Measurements from ENCODE around the gene SCGB3A1. TPM values are rescaled to one million over a fixed set of nuclear protein-coding genes. Genes with fewer than 3 reads are reported as not detected.

SCGB3A1 gene
- total and polyA plus RNA-seq, 9 of the 15 experiments (the other 6 are each of a cell fraction or from before 2014, with no cell fraction given), result 0.33 TPM; not detected in 8

- intact Hi-C loops (cut with micrococcal nuclease), result no loop called here
- no TSS peak for BruUV-seq (replicated peaks)
- peaks cover 0 to 24% of the 10 kb centered on the region in 2 experiments; a peak in 3 of 5 replicates for H3K4me1 ChIP-seq (replicated peaks in 1 of 2; ENCODE audit: control insufficient read depth in 2 of 2, insufficient read depth in 2 of 2, low read length in 2 of 2)
- no peaks in the 10 kb centered on the region for H3K9me1 ChIP-seq (ENCODE audit: control insufficient read depth, insufficient read depth, low read length)
- no peak for FAIRE-seq
- H3K4me3 ChIP-seq, result no peak overlapping the region
- CTCF ChIA-PET (ENCODE audit: low intra/inter-chr PET ratio), result no interaction called here
- TF ChIP-seq MEF2D (tag; conservative IDR thresholded peaks at IDR 0.05; ENCODE audit: low read depth) (no peak), HCFC1 (IDR thresholded peaks at IDR 0.05; ENCODE audit: low read depth, low read length) (no peak), ILK (tag; IDR thresholded peaks at IDR 0.05; ENCODE audit: borderline replicate concordance, low read depth) (no peak), NELFE (IDR thresholded peaks at IDR 0.05; ENCODE audit: insufficient read depth, insufficient read length) (no peak), CTBP1 (IDR thresholded peaks at IDR 0.05; ENCODE audit: borderline replicate concordance) (0 out of 2 replicates have a peak, but pooled peaks have one; percentile 25), TCF7 (IDR thresholded peaks at IDR 0.05; ENCODE audit: borderline replicate concordance) (no peak), NFE2 (IDR thresholded peaks at IDR 0.05; ENCODE audit: low read depth) (no peak), EP300 (IDR thresholded peaks at IDR 0.05; ENCODE audit: low read length) (no peak)
- H3K36me3 ChIP-seq (ENCODE audit: control insufficient read depth, insufficient read depth, low read length), result no peaks in the 10 kb centered on the region
- H3K4me2 ChIP-seq (ENCODE audit: insufficient read depth, low read length), result no peak overlapping the region
- no peak overlapping the region for H3K27ac ChIP-seq (ENCODE audit: extremely low read depth, low read depth, low read length)
- H3K27me3 ChIP-seq (ENCODE audit: control insufficient read depth in 2 of 2, insufficient read depth in 2 of 2, low read length in 2 of 2), result peaks cover 44 to 71% of the 10 kb centered on the region in 2 experiments; a peak in 4 of 5 replicates
- ATAC-seq, result no peak
- DNase-seq (ENCODE audit: extremely low read depth in 1 of 4, low spot score in 3 of 4), result no peak
- H3K9me3 ChIP-seq (replicated peaks; ENCODE audit: control insufficient read depth, insufficient read depth, low read depth, low read length), result no peaks in the 10 kb centered on the region
- POLR2A ChIA-PET, result no interaction called here
- in situ Hi-C loops (cut with MboI), result no loop called here
- H4K20me1 ChIP-seq (replicated peaks; ENCODE audit: control insufficient read depth, insufficient read depth, low read length), result peaks cover 8% of the 10 kb centered on the region; the same call in 1 of the 2 replicates
- WGBS (ENCODE audit: insufficient coverage, low coverage, missing lambda C conversion rate), result 2% methylated on average over 25 of the region's 27 CpGs
- no peak overlapping the region for H2AFZ ChIP-seq (ENCODE audit: low read depth, low read length)
- no peak overlapping the region; a peak in 1 of 4 replicates for H3K9ac ChIP-seq (ENCODE audit: insufficient read depth in 1 of 2, low read depth in 2 of 2, low read length in 2 of 2)
- no peaks in the 10 kb centered on the region for H3K79me2 ChIP-seq (ENCODE audit: control insufficient read depth, insufficient read depth, low read length)
Observed at GRCh38 chr5:180639741-180640610, 48.7 kb upstream of the SCGB3A1 start.
